HEK293 (cell line): ENCODE results near the gene LPIN1.

Experiments
- CTCF ChIA-PET: fragments of 350-600 bp; formaldehyde crosslinking; extraction: SDS; loops from one replicate; lab custom pipeline; 2021; ENCODE audit warnings: antibody characterized with exemption; lab: Yijun Ruan, JAX
- POLR2A ChIA-PET: fragments of 300-600 bp; formaldehyde crosslinking; extraction: SDS; loops from one replicate; lab custom pipeline; 2020; ENCODE audit warnings: antibody characterized with exemption, inconsistent platforms; lab: Yijun Ruan, JAX
- H3K27ac ChIP-seq: fragments of 200-500 bp; sonication (Bioruptor generic); 2 replicates; pipeline ENCODE4 v1.5.1; 2014; ENCODE audit warnings: low read depth, low read length, control low read depth, inconsistent platforms; ENCODE audit errors: extremely low read depth
- H3K36me3 ChIP-seq, 2 experiments: fragments of 200-500 bp in 1 of 2; sonication (Bioruptor generic) in 1 of 2; 1 replicate in 1 of 2; 2 replicates in 1 of 2; pipeline ENCODE4 v1.5.1; 2014 to 2017; ENCODE audit warnings: inconsistent platforms in 2 of 2, low read length in 2 of 2; ENCODE audit not compliant: control insufficient read depth in 2 of 2, insufficient read depth in 1 of 2
- H3K4me1 ChIP-seq: fragments of 200-500 bp; sonication (Bioruptor generic); 2 replicates; pipeline ENCODE4 v1.5.1; 2014; ENCODE audit warnings: mild to moderate bottlenecking, low read length, inconsistent platforms; ENCODE audit not compliant: control insufficient read depth, insufficient read depth
- H3K4me3 ChIP-seq: 2 replicates; pipeline ENCODE4 v1.5.1; 2011; ENCODE audit warnings: low read depth, mild to moderate bottlenecking, control low read depth, low read length, moderate library complexity
- H3K9me3 ChIP-seq: fragments of 200-500 bp; sonication (Bioruptor generic); 2 replicates; pipeline ENCODE4 v1.5.1; 2014; ENCODE audit warnings: low read depth, low read length, inconsistent platforms; ENCODE audit not compliant: control insufficient read depth, insufficient read depth
- GLIS2 ChIP-seq: fragments of 450-650 bp; formaldehyde crosslinking; IDR thresholded peaks from 2 replicates; pipeline ENCODE4 v1.5.1; 2016; ENCODE audit warnings: missing biosample characterization, missing genetic modification characterization
- KLF9 ChIP-seq: fragments of 450-650 bp; formaldehyde crosslinking; IDR thresholded peaks from 2 replicates; pipeline ENCODE4 v1.5.1; 2016; ENCODE audit warnings: missing biosample characterization, missing genetic modification characterization, low read depth
- OSR2 ChIP-seq: fragments of 450-650 bp; formaldehyde crosslinking; IDR thresholded peaks from 2 replicates; pipeline ENCODE4 v1.5.1; 2016; ENCODE audit warnings: missing biosample characterization, missing genetic modification characterization
- TRIM28 ChIP-seq: IDR thresholded peaks from 2 replicates; pipeline ENCODE4 v1.6.1; 2011; ENCODE audit warnings: low read length, control low read depth, borderline replicate concordance
- ZBTB20 ChIP-seq: fragments of 450-650 bp; formaldehyde crosslinking; IDR thresholded peaks from 2 replicates; pipeline ENCODE4 v1.5.1; 2016; ENCODE audit warnings: missing biosample characterization, missing genetic modification characterization
- ZBTB21 ChIP-seq: fragments of 450-650 bp; formaldehyde crosslinking; IDR thresholded peaks from 2 replicates; pipeline ENCODE4 v1.5.1; 2017; ENCODE audit warnings: missing biosample characterization, missing genetic modification characterization
- ZNF132 ChIP-seq: fragments of 450-650 bp; formaldehyde crosslinking; IDR thresholded peaks from 2 replicates; pipeline ENCODE4 v1.5.1; 2017; ENCODE audit warnings: missing biosample characterization, missing genetic modification characterization, borderline replicate concordance
- ZNF223 ChIP-seq: fragments of 450-650 bp; formaldehyde crosslinking; IDR thresholded peaks from 2 replicates; pipeline ENCODE4 v1.5.1; 2016; ENCODE audit warnings: missing biosample characterization, missing genetic modification characterization
- ZNF24 ChIP-seq: fragments of 450-650 bp; formaldehyde crosslinking; IDR thresholded peaks from 2 replicates; pipeline ENCODE4 v1.5.1; 2016; ENCODE audit warnings: missing biosample characterization, missing genetic modification characterization
- ZNF248 ChIP-seq: fragments of 450-650 bp; formaldehyde crosslinking; IDR thresholded peaks from 2 replicates; pipeline ENCODE4 v1.5.1; 2017; ENCODE audit warnings: missing biosample characterization, missing genetic modification characterization
- ZNF292 ChIP-seq: fragments of 450-650 bp; formaldehyde crosslinking; IDR thresholded peaks from 2 replicates; pipeline ENCODE4 v1.5.1; 2016; ENCODE audit warnings: low read depth, missing biosample characterization, missing genetic modification characterization, borderline replicate concordance
- ZNF354C ChIP-seq: fragments of 450-650 bp; formaldehyde crosslinking; IDR thresholded peaks from 2 replicates; pipeline ENCODE4 v1.5.1; 2016; ENCODE audit warnings: missing biosample characterization, missing genetic modification characterization, low read depth, borderline replicate concordance
- ZNF48 ChIP-seq: fragments of 450-650 bp; formaldehyde crosslinking; IDR thresholded peaks from 2 replicates; pipeline ENCODE4 v1.5.1; 2016; ENCODE audit warnings: missing biosample characterization, missing genetic modification characterization
- ZNF561 ChIP-seq: fragments of 450-650 bp; IDR thresholded peaks from 2 replicates; pipeline ENCODE4 v1.5.1; 2018; ENCODE audit warnings: missing biosample characterization, missing genetic modification characterization, borderline replicate concordance
- ZNF660 ChIP-seq: fragments of 450-650 bp; IDR thresholded peaks from 2 replicates; pipeline ENCODE4 v1.5.1; 2018; ENCODE audit warnings: missing biosample characterization, mild to moderate bottlenecking, missing genetic modification characterization
- ZNF777 ChIP-seq: fragments of 450-650 bp; formaldehyde crosslinking; IDR thresholded peaks from 2 replicates; pipeline ENCODE4 v1.5.1; 2017; ENCODE audit warnings: missing biosample characterization, missing genetic modification characterization, borderline replicate concordance
- ZNF791 ChIP-seq: fragments of 450-650 bp; formaldehyde crosslinking; IDR thresholded peaks from 2 replicates; pipeline ENCODE4 v1.5.1; 2016; ENCODE audit warnings: missing biosample characterization, missing genetic modification characterization

Gene LPIN1

DNA sequence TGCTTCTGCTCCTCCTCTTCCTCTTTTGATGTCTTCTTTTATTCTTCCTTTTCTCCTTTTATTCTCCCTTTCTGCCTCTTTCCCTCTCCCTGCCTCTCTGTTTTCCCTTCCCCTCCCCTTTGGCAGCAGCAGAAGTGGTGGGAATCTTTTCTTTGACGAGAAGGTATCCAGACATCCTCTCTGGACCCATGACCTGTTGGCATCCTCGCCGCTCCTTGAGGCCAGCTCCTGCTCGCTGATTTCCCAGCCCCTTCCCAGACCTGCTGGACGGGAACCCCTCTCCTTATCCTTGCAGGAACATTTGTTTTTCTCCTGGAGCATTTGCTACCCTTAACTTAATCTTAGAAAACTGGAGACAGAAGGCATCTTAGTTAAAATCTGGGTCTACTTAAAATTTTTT lies 130.5 kb downstream of the LPIN1 start:
- no peak overlapping the region for H3K4me3 ChIP-seq
- CTCF ChIA-PET = interaction anchor here (0.6 to 0.7 kb wide), 2 partner anchors 90 to 1055 kb away, joined by 3 to 5 read pairs; no protein-coding TSS in a partner anchor
- no peaks in the 10 kb centered on the region for H3K4me1 ChIP-seq
- POLR2A ChIA-PET = no interaction called here
- TF ChIP-seq ZNF561 (tag by site-specific recombination) (no peak), KLF9 (no peak), ZNF660 (tag by site-specific recombination) (no peak), ZNF248 (tag by site-specific recombination) (no peak), TRIM28 (no peak), ZNF24 (no peak), ZNF354C (tag by site-specific recombination) (no peak), ZNF292 (tag by site-specific recombination) (no peak), ZBTB20 (no peak), ZNF48 (tag by site-specific recombination) (no peak), GLIS2 (tag by site-specific recombination) (no peak), ZNF223 (tag by site-specific recombination) (no peak), OSR2 (tag by site-specific recombination) (no peak), ZNF777 (tag by site-specific recombination) (no peak), ZBTB21 (tag by site-specific recombination) (no peak), ZNF791 (no peak), ZNF132 (tag by site-specific recombination) (no peak)
- TF ChIP-seq, all 188 proteins: peak for 0
- no peaks in the 10 kb centered on the region for H3K9me3 ChIP-seq
- no peaks in the 10 kb centered on the region for H3K36me3 ChIP-seq
- H3K27ac ChIP-seq = no peak overlapping the region
